Mucosa of gallbladder (tissue), 1 donor: Measurements from ENCODE around the gene CXADR. TPM values are rescaled to one million over a fixed set of nuclear protein-coding genes. Genes with fewer than 3 reads are reported as not detected.

Source experiments
- DNase-seq: peaks from one replicate; pipeline ENCODE4 v3.0.0-alpha.2; 2020; ENCODE audit warnings: low spot score
- total RNA-seq: library from RNA; stranded (reverse); gene quantifications from one replicate; pipeline ENCODE4 v1.2.1, GENCODE V29; 2021
- donor health status: DM: no; HTN: no; CAD: no.

The CXADR gene
- total RNA-seq, 1 donor from 2014 or later = 151 TPM

DNA sequence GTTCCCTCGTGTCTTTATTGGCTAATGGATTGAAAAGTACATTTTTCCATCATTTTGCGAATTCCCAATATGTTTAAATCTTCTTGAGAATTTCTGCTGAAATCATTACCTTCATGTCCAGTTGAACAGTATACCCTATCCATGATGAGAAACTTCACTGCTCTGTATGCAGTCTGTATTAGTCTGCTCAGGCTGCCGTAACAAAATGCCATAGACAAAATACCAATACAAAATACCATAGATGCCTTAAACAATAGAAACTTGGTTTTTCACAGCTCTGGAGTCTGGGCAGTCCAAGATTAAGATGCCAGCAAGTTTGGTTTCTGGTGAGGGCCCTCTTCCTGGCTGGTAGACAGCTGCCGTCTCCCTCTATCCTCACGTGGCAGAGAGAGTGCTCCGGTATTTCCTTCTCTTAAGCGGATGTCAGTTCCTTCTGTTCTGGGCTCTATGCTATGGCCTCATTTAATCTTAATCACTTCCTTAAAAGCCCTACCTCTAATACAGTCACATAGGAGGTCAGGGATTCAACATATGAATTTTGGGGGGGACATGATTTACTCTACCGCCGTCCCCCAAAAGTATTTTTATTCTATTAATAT is 27.0 kb downstream of the CXADR start:
- no peak for DNase-seq

DNA sequence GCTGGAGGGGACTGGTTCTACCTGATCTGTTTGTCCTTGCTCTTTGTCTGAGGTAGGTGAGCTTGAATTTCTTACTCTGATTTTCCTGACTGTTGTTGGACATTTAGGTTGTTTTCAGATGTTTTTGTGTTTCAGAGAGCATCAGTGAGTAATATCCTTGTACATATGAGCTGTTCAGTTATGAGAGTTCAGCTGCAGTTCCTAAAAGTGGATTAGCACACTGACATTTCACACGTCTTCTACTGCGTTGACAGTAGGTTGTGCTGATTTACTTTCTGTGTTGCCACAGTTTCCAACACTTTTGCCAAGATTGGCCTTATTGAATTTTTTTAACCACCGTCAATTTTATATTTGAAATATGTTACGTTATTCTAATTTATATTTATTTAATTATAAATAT is 27.7 kb downstream of the CXADR start:
- no peak for DNase-seq

DNA sequence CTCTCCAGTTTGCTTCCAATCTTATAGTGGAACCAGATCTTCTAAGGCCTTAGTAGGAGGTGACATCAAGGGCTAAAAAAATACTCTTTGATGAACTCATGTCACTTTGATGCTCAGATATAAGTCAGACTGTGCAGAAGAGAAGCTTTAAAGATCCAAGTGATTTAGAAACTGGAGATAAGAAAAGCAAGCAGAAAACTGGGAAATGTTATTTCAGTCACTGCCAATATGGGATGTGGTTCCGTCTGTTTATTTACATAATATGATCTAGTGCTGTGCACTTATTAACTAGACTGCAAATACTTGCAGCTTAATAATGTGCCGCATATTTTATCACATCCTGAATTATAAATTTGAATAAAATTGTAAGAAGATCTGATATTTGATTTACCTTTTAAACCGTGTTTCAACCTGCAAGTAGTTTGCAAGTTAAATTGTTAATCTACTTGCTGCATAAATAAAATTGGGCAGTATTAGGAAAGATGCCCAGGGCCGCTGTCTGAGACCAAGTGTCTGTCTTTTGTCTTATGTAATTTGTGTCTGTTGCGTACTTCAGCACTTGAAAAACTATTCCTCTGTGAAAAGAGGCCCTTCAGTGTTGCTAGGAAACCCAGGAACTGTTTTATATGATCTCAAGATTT is 29.6 kb downstream of the CXADR start:
- DNase-seq = no peak

DNA sequence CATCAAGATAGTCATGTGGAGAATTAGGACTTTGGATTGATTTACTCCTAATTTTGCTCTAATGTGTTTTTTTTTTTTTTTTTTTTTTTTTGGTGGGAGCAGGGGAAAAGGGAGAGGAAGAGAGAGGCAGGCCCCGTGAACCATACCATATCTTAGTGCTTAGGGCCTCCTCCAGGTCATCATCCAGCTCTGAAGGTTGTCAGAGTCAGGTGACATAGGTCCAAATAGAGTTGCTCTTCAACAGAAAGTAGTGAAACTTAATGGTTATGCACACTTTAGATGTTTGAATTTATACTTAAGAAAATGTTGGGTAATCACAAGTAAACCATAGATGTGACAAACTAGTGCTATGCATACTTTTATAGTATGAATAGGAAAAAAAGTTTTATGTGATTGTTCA is 32.2 kb downstream of the CXADR start:
- no peak for DNase-seq

DNA sequence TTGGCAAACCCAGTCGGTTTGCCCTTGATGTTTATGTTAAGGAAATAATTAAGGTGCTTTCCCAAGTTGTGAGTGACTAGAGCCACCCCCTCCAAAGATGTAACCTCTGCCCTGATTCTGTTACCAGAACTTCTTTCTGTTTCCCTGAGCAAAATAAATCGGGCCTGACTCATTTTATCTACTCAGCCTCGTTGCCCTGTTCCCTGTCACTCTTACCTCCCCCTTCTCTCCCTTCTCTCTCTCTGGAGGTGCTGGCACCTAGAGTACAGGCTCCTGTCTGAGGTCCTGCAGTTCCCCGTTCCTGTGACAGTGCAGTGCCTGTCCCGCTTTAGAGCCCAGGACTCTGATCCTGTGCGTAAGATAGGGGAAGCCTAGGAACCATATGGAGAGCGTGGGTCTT is 35.4 kb downstream of the CXADR start:
- DNase-seq = no peak

DNA sequence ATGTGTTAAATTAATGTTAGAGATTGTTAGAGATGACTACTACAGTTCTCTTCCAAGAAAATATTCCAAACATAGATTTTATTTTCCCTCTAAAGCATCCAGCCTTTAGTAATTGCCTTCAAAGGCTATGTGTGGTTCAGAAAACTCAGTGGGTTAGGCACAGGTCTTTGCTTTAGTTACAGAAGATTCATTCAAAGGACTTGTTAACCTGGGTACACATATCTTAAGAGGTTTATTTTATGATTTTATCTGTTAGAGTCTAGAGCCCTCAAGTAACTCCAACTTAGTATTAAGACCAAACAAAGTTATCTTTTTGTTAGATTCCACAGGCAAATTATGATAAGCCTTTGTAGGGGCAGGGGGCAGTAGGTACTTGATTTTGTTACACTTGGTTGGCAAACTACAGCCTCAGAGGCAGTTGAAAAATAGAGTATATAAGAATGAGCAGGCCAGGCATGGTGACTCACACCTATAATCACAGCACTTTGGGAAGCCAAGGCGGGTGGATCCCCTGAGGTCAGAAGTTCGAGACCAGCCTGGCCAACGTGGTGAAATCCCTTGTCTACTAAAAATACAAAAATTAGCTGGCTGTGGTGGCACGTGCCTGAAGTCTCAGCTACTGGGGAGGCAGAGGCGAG is 37.9 kb downstream of the CXADR start:
- DNase-seq = no peak

DNA sequence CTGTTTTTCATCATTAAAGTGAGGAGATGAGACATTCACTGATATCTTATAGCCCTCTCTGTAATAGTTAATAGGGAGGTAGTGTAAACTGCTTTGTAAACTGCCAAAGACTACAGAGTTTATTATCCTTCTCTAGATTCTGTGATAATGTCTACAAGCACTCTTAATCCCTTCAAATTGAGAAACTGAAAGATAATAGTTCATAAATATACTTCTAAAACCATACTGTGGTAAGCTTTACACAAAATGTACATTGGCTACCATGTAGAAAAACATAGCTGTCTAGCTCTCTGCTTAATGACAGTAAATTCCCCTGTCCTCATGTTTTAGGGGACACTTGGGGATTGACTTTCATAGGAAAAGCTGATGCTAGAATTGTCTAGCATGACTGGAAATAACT is 39.6 kb downstream of the CXADR start:
- no peak for DNase-seq

DNA sequence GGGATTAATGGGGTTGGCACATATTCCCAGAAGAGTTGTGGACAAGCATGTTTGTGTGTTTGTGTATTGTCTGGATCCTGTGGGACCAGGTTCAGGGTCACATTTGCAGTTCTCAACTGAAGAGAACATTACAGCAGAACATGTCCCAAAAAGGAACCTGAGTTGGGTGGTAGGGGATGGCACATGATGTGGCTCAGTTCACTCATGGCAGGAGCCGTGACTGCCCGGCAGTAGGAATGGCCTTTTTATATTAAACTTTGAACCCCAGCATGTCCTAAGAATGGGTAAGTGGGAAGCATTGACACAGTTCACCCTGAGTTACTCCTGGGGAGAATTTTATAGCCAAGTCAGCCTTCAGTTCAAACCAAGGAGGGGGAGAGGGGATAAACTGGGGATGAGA is 41.3 kb downstream of the CXADR start:
- no peak for DNase-seq

DNA sequence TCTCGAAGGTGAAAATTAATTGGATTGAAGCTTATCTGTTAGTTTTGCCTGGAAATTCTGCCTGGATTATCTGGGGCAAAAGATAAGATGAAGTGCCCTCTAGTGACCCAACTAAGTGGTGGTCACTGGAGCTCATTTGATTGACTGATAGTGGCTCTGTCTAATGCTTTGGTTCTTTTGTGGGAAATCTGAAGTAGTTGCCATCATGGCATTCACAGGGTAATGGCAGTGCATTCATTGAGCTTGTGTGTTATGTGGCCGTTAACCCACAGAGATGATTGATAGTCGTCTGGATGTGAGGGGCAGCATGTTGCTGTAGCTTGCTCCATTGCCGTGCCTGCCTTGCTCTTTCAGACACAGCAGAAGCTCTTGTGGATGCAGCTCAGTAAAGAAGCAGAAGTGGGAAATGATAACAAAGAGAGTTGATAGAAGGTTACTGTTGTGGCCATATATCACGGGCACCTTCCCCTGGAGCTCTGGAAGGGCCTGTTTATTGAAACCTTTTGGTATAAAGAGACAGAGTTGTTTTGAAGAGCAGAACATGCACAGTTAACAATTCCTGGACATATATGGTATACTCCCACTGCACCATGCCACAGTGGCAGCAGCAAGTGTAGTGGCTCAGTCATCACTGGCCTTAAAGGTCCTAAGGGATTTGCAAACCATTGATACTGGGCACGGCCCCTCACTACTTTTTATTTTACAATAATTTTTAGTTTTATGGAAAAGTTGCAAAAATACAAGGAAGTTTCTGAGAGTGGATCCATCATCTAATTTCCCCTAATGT is 42.0 kb downstream of the CXADR start:
- no peak for DNase-seq

DNA sequence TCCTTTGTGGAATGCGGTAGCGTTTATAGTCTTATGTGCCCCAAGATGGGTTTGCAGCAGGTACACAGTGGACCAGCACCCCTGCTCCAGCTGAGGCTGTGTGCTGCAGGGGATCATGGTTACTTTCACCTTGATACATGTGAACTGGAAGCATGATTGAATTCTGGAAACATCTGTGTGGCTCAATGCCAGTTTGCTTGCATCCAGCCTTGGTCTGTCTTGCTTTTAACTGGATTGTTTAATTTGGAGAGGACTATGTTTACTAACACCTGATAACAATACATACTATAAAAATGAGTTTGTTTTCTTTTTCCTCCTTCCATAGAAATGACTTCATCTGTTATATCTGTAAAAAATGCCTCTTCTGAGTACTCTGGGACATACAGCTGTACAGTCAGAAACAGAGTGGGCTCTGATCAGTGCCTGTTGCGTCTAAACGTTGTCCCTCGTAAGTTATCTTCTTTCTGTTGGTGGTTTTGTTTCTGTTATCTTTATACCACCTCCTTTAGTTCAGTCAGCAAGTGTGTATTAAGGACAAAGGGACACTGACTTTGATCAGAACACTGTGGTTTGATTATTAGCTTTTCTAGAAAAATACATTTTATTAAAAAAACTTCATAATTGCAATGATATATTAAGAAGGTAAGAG is 47.7 kb downstream of the CXADR start:
- DNase-seq = no peak

DNA sequence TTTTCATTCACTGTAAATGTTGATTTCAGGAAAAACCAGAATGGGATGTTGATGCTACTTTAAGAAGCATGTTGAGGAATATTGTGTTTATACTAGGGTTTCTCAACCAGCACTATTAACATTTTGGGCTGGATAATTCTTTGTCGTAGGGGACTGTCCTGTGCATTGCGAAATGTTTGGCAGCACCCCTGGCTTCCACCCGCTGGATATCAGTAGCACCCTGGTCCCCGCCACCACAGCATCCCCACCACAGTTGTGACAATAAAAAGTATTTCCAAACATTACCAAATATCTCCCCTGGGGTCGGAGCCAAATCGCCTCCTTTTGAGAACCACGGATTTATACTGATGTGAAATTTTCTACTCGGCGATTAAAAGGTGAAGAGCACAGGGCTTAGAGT is 57.9 kb downstream of the CXADR start:
- DNase-seq = no peak

DNA sequence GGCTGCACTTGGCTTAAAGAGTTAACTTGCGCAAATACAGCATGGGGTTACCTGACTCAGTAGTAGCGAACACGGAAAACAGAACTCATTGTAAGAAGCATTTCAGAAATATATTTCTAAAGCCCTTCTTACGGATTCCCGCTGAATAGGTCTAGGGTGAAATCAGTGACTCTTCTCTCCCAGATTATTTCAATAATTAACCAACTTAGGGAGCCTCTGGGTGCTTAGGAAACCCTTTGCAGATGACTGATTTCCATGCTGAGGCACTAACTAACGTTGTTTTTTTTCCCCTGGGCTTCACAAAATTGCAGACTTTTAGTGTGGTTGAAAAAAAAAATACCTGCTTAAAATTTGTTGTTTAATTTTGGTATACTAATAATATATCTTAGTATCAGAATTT is 59.6 kb downstream of the CXADR start:
- no peak for DNase-seq

DNA sequence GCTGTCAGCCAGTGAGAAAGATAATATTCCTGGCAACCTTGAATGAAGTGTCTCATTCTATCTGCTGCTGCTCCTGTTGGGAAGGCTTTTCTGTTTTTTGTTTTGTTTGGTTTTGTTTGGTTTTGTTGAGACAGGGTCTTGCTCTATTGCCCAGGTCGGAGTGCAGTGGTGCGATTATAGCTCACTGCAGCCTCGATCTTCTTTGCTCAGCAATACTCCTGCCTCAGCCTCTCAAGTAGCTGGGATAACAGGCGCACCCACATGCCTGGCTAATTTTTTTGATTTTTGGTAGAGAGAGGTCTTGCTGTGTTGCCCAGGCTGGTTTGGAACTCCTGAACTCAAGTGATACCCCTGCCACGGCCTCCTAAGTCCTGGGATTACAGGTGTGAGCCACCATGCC is 62.2 kb downstream of the CXADR start:
- no peak for DNase-seq

DNA sequence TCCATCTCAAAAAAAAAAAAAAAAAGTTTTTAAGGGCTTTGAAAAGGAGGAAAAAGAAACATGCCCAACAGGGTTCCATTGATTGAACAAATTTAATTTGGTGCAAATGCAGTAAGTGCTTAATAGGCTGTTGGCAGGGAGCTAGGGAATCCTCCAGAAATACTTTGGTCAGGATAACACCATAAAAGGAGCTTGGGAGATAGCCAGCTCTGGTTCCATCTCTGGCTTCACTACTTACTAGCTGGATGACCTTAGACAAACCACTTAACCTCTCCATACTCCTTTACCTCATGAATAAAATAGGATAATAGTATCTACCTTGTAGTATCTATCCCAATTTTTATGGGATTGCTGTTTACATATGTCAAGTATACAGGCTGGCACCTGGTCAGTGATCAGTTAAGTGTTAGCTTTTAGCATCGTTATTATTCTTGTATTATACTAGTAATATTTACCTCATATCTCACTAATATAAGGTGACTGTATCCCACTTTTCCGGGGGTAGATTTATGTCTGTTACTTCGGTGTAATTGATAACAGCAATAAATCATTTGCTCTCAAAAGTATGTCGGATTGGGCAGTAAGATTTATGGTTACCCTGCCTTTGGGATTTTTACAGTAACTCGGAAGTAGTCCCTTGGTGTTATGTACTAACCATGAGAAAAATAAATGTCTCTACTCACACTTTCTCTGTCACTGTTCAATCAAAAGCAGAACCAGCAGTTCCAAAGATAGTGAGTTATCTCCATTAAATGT is 63.4 kb downstream of the CXADR start:
- DNase-seq = no peak

DNA sequence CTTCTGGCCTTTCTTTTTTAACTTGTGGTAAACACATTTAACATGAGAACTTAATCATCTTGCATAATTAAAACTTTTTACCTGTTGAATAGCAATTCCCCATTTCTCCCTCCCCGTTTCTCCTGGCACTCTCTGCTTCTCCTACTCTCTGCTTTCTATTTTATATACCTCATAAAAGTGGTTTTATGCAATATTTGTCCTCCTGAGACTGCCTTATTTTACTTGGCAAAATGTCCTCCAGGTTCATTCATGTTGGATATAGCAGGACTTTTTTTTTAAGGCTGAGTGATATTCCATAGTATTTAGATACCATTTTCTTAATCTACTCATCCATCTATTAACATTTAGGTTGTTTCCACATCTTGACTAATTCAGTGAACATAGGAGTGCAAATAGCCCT is 64.9 kb downstream of the CXADR start:
- no peak for DNase-seq

DNA sequence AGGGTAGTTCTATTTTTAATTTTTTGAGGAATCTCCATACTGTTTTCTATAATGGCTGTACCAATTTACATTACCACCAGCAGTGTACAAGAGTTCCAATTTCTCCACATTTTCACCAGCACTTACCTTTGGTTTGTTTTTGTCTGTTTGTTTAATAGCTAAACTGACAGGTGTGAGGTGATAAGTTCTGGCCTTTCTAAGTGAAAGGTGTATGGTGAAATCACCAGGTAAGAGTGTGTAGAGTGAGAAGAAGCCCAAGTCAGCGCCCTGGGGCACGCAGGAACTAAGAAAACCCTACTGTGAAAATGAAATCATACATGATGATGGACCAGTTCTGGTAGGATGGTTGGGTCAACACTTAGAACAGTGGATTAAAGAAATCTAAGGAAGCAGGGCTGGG is 65.3 kb downstream of the CXADR start:
- no peak for DNase-seq

DNA sequence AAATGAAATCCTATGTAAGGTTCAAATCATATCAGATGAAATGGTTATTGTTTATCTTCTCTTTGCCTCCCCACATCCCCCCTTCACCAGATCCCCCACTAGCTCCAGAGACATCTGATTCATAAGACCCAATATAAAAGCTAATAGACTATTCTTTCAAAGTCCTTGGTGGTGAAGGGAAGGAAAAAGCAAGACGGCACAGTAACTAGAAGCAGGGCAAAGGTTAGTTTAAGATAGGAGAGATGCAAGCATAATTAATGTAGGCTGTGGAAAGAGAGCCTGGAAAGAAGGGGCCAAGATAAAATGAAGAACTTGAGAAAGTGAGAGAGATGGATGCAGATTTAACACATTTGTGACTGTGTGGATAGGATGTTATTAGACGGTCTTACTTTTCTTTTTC is 66.0 kb downstream of the CXADR start:
- no peak for DNase-seq

DNA sequence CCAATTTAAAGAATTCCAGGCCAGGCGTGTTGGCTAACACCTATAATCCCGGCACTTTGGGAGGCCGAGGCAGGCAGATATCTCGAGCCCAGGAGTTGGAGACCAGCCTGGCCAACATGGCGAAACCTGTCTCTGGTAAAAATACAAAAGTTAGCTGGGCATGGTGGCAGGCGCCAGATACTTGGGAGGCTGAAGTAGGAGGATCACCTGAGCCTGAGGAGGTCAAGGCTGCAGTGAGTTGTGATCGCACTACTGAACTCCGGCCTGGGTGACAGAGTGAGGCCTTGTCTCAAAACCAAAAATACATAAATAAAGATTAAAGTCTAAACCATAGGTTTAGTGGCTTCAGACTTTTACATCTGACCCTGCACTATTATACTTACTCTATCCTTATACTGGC is 67.5 kb downstream of the CXADR start:
- DNase-seq = no peak

DNA sequence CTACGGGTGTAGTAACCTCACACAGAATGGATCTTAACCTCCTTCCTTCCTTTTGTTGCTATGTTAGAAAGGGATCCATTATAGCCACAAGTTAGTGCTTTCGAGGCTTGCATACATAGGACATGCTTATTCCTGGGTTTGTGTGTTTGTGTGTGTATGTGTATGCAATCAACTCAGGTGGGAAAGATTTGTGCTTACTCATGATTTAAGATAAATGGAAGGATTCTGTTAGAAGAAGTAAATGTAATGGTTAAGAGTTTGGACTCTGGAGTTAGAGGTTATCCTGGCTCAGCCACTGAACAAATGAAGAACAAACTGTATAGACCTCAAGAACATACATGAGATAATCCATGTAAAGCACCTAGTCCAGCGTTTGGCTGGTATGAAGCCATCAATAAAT is 71.1 kb downstream of the CXADR start:
- DNase-seq = no peak

DNA sequence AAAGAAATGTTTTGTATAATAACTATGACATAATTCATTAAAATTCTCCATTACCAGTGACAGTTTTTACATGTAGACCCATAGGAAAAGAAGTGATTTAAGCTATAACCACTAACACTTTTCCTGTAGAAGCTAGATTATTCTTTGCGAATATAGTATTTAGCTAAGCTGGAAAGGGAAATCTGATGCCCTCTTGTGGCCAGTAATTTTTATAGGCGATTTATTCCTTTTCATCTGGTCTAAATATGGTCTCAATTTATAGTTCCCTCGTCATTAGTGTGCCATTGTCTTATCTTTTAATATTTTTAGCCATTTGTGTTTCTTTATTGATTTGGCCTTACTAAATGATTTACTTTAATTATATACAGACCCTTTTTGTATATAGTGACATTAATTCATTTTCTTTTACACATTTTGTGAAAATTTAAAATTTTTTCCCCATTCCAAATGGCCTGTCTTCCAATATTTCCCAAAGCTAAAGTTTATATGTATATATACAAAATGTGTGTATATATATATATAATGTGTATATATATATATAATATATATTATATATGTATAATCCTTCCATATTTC is 73.1 kb downstream of the CXADR start:
- DNase-seq = peak; percentile 36

DNA sequence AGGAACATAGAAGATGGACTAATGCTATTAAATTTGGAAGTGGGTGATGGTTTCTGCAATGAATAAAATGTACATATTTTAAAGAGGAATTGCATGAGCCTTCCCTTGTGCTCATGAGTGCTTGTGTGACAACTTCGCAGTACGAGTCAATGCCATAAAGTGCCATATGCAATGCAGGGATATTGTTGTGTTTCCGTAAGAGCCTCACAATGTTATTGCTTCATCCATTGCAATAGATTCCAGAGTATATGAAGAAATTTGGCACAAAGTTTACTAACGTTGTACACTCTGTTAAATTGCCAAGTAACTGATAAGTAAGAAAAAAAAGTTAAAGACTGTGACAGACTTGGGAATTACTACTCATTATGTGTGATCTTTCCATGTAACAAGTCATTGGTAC is 77.6 kb downstream of the CXADR start:
- no peak for DNase-seq
